Neural cell (in vitro differentiated cells): ENCODE measurements around the gene SLC18B1.

Experiments
- CTCF ChIP-seq: fragments of 450-650 bp; IDR thresholded peaks from 2 replicates; pipeline ENCODE4 v1.5.1; 2014; ENCODE audit warnings: antibody characterized with exemption, mild to moderate bottlenecking, moderate library complexity; ENCODE audit not compliant: poor library complexity, severe bottlenecking
- EZH2 ChIP-seq: fragments of 200-600, 300-800 bp; shearing (Covaris generic), sonication (generic); IDR thresholded peaks from 2 replicates; pipeline ENCODE4 v1.6.1; 2014; ENCODE audit warnings: antibody characterized with exemption, low read length, borderline replicate concordance, mild to moderate bottlenecking; ENCODE audit not compliant: insufficient read depth, poor library complexity, severe bottlenecking
- MXI1 ChIP-seq: fragments of 450-650 bp; conservative IDR thresholded peaks from 2 replicates; pipeline ENCODE4 v1.6.1; 2014; ENCODE audit warnings: antibody characterized with exemption, mild to moderate bottlenecking; ENCODE audit not compliant: poor library complexity, severe bottlenecking
- POLR2AphosphoS5 ChIP-seq: IDR thresholded peaks from 2 replicates; pipeline ENCODE4 v1.6.1; 2012
- RAD21 ChIP-seq: fragments of 450-650 bp; conservative IDR thresholded peaks from 2 replicates; pipeline ENCODE4 v1.6.1; 2014; ENCODE audit warnings: antibody characterized with exemption, mild to moderate bottlenecking, moderate library complexity

- no peak for TF ChIP-seq RAD21
- TF ChIP-seq MXI1, result no peak
- no peak for TF ChIP-seq CTCF
- TF ChIP-seq EZH2, result no peak
- TF ChIP-seq POLR2AphosphoS5, result no peak
Measured at GRCh38 chr6:132818404-132819359, 20.2 kb upstream of the SLC18B1 start.
